ENCODE data around the gene SCN5A. TPM values are rescaled to one million over a fixed set of nuclear protein-coding genes. Genes with fewer than 3 reads are reported as not detected.

The SCN5A gene
- total and polyA plus RNA-seq, 2 of the 4 experiments (the other 2 are of a cell fraction) = 1.9 to 2.0 TPM

- CTCF ChIA-PET = no interaction called here
- no peaks in the 10 kb centered on the region for H3K9me3 ChIP-seq (ENCODE audit: control insufficient read depth, insufficient read depth, low read length)
- no peak overlapping the region for H4K8ac ChIP-seq (ENCODE audit: low read depth in 2 of 2, low read length in 2 of 2)
- H3K27me3 ChIP-seq (ENCODE audit: control insufficient read depth, insufficient read depth, low read length) = no peaks in the 10 kb centered on the region; the same call in 1 of the 2 replicates
- H4K91ac ChIP-seq (ENCODE audit: insufficient read depth, low read depth, low read length) = no peak overlapping the region
- POLR2A ChIA-PET (ENCODE audit: unreplicated experiment) = no interaction called here
- TF ChIP-seq MXI1 (IDR thresholded peaks at IDR 0.05; ENCODE audit: borderline replicate concordance, low read depth, low read length) (no peak), RAD21 (IDR thresholded peaks at IDR 0.05; ENCODE audit: low read length) (no peak)
- no peak for DNase-seq
- no peaks in the 10 kb centered on the region for H3K79me1 ChIP-seq (ENCODE audit: low read depth in 1 of 2, low read length in 2 of 2)
- H3K4me2 ChIP-seq (ENCODE audit: low read depth, low read length) = no peak overlapping the region
- H3K4ac ChIP-seq (ENCODE audit: low read depth, low read length) = no peak overlapping the region
- no peak overlapping the region for H3K27ac ChIP-seq (ENCODE audit: insufficient read depth, low read length)
- no peak overlapping the region for H3K14ac ChIP-seq (replicated peaks; ENCODE audit: low read depth, low read length)
- no peak overlapping the region for H2BK120ac ChIP-seq (ENCODE audit: low read depth, low read length)
- BruUV-seq (replicated peaks) = no TSS peak
- WGBS, 2 experiments (ENCODE audit: extremely low coverage in 2 of 2, insufficient read length in 1 of 2) = 49% methylated on average over 4 of the region's 5 CpGs; no CpG with 5 or more reads in 1 of the 2 experiments
- in situ Hi-C loops (cut with MboI; ENCODE audit: low sequenced_read_pairs) (no loop called here), intact Hi-C loops (cut with micrococcal nuclease) (no loop called here), dilution Hi-C loops (cut with HindIII; ENCODE audit: low sequenced_read_pairs, unreplicated experiment) (no loop called here)
- no peak overlapping the region for H3K18ac ChIP-seq (ENCODE audit: low read depth, low read length)
- no peak overlapping the region for H2AK9ac ChIP-seq (replicated peaks; ENCODE audit: low read depth, low read length, poor library complexity)
- H2BK15ac ChIP-seq (ENCODE audit: low read depth, low read length) = no peak overlapping the region
- no peaks in the 10 kb centered on the region; the same call in 1 of the 2 replicates for H4K20me1 ChIP-seq (ENCODE audit: insufficient read depth, low read length)
- no peak for ATAC-seq (ENCODE audit: low read depth)
- H3K36me3 ChIP-seq (ENCODE audit: control insufficient read depth, insufficient read depth, low read length) = no peaks in the 10 kb centered on the region
- H3K9ac ChIP-seq (ENCODE audit: low read depth, low read length) = no peak overlapping the region
- no peak overlapping the region for H4K5ac ChIP-seq (ENCODE audit: low read depth, low read length)
- H3K4me1 ChIP-seq (ENCODE audit: control insufficient read depth, insufficient read depth, low read length) = no peaks in the 10 kb centered on the region
- no peak overlapping the region for H2BK5ac ChIP-seq (ENCODE audit: low read depth, low read length, poor library complexity, severe bottlenecking)
- H3K56ac ChIP-seq (ENCODE audit: extremely low read depth, insufficient read depth, low read length) = no peak overlapping the region
- H3K9me1 ChIP-seq (ENCODE audit: insufficient read depth, low read length) = 0 out of 2 replicates have a peak, but pooled peaks cover 3% of the 10 kb centered on the region
- no peak overlapping the region for H2AK5ac ChIP-seq (ENCODE audit: low read depth, low read length)
- no peak overlapping the region for H3K4me3 ChIP-seq (ENCODE audit: insufficient read depth, low read depth, low read length)
- no peak overlapping the region for H2BK20ac ChIP-seq (ENCODE audit: low read depth, low read length)
- H3K23ac ChIP-seq (ENCODE audit: low read depth, low read length) = no peak overlapping the region
- H2AFZ ChIP-seq (replicated peaks; ENCODE audit: low read length, poor library complexity) = no peak overlapping the region
These were observed 32.4 kb downstream of the SCN5A start for GRCh38 chr3:38617137-38617536.

All from IMR-90 (cell line).